ENCODE results near the gene CYP4B1.
"Not testable (repeated sequence)": the region's sequence is repeated elsewhere in the genome, so short reads cannot be mapped to it uniquely, and the experiment has no call there.

The CYP4B1 gene

GRCh38 chr1:46798810-46799209, at the start of gene CYP4B1:
CYP4B1 (plus strand) TSS chr1:46799046; CDS start chr1:46799082, 36 bp downstream.
- DNase-seq (ENCODE audit: low read depth): no peak
- H3K4me3 ChIP-seq (ENCODE audit: low read depth, low read length): no peak within 1 kb of the TSS

- no peak overlapping the region for H3K4me3 ChIP-seq (ENCODE audit: low read depth, low read length)
- no peak for DNase-seq (ENCODE audit: low read depth)
Observed at GRCh38 chr1:46749404-46749803, 49.4 kb upstream of the CYP4B1 start.

- H3K4me3 ChIP-seq (ENCODE audit: low read depth, low read length): no peak overlapping the region
- no peak for DNase-seq (ENCODE audit: low read depth)
Observed at GRCh38 chr1:46749921-46750404, 48.9 kb upstream of the CYP4B1 start.

GRCh38 chr1:46753985-46754384, 44.9 kb upstream of the CYP4B1 start:
- no peak for DNase-seq (ENCODE audit: low read depth)
- H3K4me3 ChIP-seq (ENCODE audit: low read depth, low read length): no peak overlapping the region

GRCh38 chr1:46754707-46755106, 44.1 kb upstream of the CYP4B1 start:
- DNase-seq (ENCODE audit: low read depth); H3K4me3 ChIP-seq (ENCODE audit: low read depth, low read length): not testable (repeated sequence)

GRCh38 chr1:46755121-46755520, 43.7 kb upstream of the CYP4B1 start:
- no peak for DNase-seq (ENCODE audit: low read depth)
- no peak overlapping the region for H3K4me3 ChIP-seq (ENCODE audit: low read depth, low read length)

GRCh38 chr1:46757247-46757955, 41.4 kb upstream of the CYP4B1 start:
- no peak for DNase-seq (ENCODE audit: low read depth)

GRCh38 chr1:46757956-46758528, 40.8 kb upstream of the CYP4B1 start:
- no peak overlapping the region for H3K4me3 ChIP-seq (ENCODE audit: low read depth, low read length)
- DNase-seq (ENCODE audit: low read depth): no peak

More at GRCh38 chr1:46757247-46757955, 41.4 kb upstream of the CYP4B1 start:
- H3K4me3 ChIP-seq (ENCODE audit: low read depth, low read length): no peak overlapping the region

- no peak overlapping the region for H3K4me3 ChIP-seq (ENCODE audit: low read depth, low read length)
- DNase-seq (ENCODE audit: low read depth): no peak
Observed at GRCh38 chr1:46760558-46761166, 38.2 kb upstream of the CYP4B1 start.

GRCh38 chr1:46761740-46762139, 37.1 kb upstream of the CYP4B1 start:
- no peak overlapping the region for H3K4me3 ChIP-seq (ENCODE audit: low read depth, low read length)
- DNase-seq (ENCODE audit: low read depth): no peak

GRCh38 chr1:46764402-46764801, 34.4 kb upstream of the CYP4B1 start:
- no peak for DNase-seq (ENCODE audit: low read depth)
- H3K4me3 ChIP-seq (ENCODE audit: low read depth, low read length): no peak overlapping the region

- DNase-seq (ENCODE audit: low read depth): no peak
- no peak overlapping the region for H3K4me3 ChIP-seq (ENCODE audit: low read depth, low read length)
Observed at GRCh38 chr1:46767649-46768282, 31.1 kb upstream of the CYP4B1 start.

- no peak for DNase-seq (ENCODE audit: low read depth)
- no peak overlapping the region for H3K4me3 ChIP-seq (ENCODE audit: low read depth, low read length)
Observed at GRCh38 chr1:46768445-46768844, 30.4 kb upstream of the CYP4B1 start.

- H3K4me3 ChIP-seq (ENCODE audit: low read depth, low read length): no peak overlapping the region
- no peak for DNase-seq (ENCODE audit: low read depth)
Observed at GRCh38 chr1:46769028-46769740, 29.7 kb upstream of the CYP4B1 start.

- no peak for DNase-seq (ENCODE audit: low read depth)
- H3K4me3 ChIP-seq (ENCODE audit: low read depth, low read length): no peak overlapping the region
Observed at GRCh38 chr1:46770541-46770940, 28.3 kb upstream of the CYP4B1 start.

GRCh38 chr1:46772571-46772970, 26.3 kb upstream of the CYP4B1 start:
- no peak for DNase-seq (ENCODE audit: low read depth)
- no peak overlapping the region for H3K4me3 ChIP-seq (ENCODE audit: low read depth, low read length)

- no peak overlapping the region for H3K4me3 ChIP-seq (ENCODE audit: low read depth, low read length)
- no peak for DNase-seq (ENCODE audit: low read depth)
Observed at GRCh38 chr1:46774297-46774696, 24.5 kb upstream of the CYP4B1 start.

GRCh38 chr1:46778456-46778855, 20.4 kb upstream of the CYP4B1 start:
- DNase-seq (ENCODE audit: low read depth); H3K4me3 ChIP-seq (ENCODE audit: low read depth, low read length): not testable (repeated sequence)

GRCh38 chr1:46784666-46785065, 14.2 kb upstream of the CYP4B1 start:
- H3K4me3 ChIP-seq (ENCODE audit: low read depth, low read length): no peak overlapping the region
- DNase-seq (ENCODE audit: low read depth): no peak

- not testable (repeated sequence) for H3K4me3 ChIP-seq (ENCODE audit: low read depth, low read length); DNase-seq (ENCODE audit: low read depth)
Observed at GRCh38 chr1:46788634-46789033, 10.2 kb upstream of the CYP4B1 start.
